HG03159 (cell line): Measurements from ENCODE around the gene PDXK.

Source experiments
- ATAC-seq: cut with Tn5 transposase; IDR thresholded peaks from one replicate; pipeline ENCODE4 v1.9.1; 2021; ENCODE audit warnings: mild to moderate bottlenecking, moderate library complexity; ENCODE audit not compliant: unreplicated experiment

The PDXK gene

GRCh38 chr21:43740497-43741156, 21.7 kb downstream of the PDXK start:
- no peak for ATAC-seq

GRCh38 chr21:43741423-43742096, 22.6 kb downstream of the PDXK start:
- ATAC-seq: no peak

DNA sequence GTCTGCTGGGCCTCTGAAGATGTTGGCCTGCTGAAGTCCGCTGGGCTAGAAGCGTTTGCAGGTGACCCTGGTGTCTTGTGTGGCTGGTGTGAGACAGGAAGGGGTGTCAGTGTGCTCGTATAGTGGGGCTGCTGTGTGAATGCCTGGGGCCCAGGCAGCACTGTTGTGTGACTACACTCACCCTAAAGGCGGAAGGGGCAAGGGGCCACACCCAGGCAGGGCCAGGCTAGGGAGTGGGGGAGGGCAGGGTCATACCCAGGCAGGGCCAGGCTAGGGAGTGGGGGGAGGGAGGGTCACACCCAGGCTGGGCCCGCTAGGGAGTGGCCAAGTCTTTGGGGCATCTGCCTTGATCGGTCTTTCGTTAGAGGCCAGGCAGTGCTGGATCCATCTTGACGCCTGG, 25.0 kb downstream of the PDXK start:
- ATAC-seq: no peak

DNA sequence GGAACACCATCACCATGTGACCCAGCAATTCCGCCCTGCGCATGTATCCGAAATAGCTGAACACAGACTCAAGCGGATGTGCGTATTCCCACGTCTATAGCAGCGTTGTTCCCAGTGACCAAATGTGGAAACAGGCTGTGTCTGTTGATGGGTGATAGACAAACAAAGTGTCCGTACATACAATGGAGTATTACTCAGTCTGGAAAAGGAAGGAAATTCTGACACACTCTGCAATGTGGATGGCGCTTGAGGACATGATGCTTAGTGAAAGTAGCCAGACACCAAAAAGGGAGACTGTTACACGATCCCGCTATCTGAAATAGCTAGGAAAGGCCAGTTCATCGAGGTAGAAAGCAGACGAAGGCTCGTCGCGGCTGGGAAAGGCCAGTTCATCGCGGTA, 25.8 kb downstream of the PDXK start:
- no peak for ATAC-seq

DNA sequence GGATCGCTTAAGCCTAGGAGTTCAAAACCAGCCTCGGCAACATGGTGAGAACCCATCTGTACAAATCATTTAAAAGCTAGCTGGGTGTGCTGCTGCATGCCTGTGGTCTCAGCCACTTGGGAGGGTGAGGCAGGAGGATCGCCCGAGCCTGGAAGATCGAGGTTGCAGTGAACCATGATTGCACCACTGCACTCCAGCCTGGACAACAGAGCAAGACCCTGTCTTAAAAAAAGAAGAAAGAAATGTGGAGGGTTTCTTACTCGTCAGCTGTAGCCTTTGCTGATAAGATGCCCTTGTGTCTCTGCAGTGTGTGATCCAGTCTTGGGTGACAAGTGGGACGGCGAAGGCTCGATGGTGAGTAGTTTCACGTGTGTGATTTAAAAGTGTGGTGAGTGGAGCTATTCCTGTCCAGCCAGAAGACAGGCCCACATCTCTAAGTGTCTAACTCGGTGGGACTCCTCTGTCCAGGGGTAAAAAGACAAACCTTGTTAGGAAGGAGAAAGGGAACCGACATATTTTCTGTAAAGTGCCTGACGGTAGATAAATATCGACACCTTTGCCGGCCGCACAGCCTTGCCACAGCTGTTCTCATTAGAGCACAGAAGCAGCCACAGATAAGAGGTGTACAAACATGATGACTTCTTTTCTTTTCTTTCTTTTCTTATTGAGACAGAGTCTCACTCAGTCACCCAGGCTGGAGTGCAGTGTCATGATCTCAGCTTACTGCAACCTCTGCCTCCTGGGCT, 27.0 kb downstream of the PDXK start:
- no peak for ATAC-seq

DNA sequence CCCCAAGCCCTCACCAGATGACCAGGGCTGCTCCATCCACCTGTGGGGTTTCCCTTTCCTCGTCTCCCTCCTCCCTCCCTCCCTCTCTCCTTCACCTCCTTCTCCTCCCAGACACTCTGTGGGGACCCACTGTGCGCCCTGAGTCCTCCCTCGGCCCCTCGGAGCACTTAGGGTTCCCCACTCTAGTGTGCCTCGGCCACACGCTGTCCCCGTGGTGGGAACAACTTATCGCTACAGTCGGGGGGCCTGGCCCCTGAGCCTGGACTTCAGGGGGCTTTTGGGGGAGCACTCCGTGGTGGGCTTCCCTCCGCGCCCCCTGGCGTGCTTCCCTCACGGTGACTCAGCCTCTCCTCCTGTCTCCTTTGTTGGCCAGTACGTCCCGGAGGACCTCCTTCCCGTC, 29.7 kb downstream of the PDXK start:
- ATAC-seq: no peak

DNA sequence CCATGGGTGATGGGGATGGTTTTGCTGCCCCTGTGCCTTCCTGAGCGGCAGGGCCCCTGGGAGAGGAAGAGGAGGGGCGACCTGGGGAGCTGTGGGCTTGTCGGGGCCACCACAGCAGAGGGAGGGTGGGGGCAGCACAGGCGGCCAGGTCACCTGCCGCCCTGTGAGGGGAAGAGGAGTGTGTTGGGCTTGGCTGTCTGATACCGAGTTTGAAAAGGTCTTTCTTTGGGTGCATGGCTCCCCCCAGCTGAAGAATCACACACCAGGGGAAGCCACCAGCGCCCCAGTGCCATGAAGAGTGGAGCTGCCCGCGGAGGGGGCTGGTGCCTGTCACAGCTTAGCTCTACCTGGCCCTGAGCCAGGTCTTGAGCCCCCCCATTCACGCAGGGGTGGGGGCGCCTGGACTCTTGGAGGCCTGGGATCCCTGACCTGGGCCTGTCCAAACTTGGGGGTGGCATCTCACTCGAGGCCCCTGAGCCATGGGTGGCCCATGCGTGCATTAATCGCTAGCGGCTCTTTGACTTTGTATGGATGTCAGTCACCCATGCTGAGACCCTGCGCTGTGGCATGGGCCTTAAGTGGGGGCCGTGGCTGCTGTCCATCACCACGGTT, 30.8 kb downstream of the PDXK start:
- no peak for ATAC-seq

GRCh38 chr21:43750339-43751033, 31.6 kb downstream of the PDXK start:
- no peak for ATAC-seq

- no peak for ATAC-seq
Measured at GRCh38 chr21:43751955-43752591, 33.1 kb downstream of the PDXK start.

DNA sequence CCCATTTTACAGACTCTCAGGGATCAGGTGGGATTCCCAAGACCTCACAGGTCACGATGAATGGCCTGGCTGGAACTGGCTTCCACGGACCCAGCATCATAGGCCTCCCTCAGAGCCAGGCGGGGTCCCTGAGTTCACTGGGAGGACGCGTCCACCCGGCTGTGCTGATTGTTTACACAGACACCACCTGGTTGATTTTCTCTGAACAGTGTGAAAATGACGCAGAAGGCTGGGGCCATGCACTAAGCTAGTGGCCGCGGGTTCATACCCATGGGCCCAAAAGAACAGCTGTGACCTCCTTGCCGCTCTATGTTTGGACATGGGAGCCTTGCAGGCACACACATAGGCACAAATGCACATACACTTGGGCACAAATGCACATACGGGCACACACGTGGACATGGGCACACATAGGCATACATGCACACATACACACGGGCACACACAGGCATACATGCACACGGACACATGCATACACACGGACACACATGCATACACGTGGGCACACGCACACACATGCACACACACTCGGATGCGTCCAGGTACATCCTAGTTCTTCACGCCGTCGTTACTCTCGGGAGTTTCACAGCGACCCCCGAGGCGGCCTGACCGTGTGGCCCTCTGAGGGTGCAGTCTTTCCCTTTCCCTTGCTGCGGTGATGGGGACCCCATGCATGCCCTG, 34.0 kb downstream of the PDXK start:
- ATAC-seq: no peak

GRCh38 chr21:43753439-43753799, 34.5 kb downstream of the PDXK start:
- no peak for ATAC-seq

GRCh38 chr21:43754948-43755781, 36.2 kb downstream of the PDXK start:
- ATAC-seq: no peak

DNA sequence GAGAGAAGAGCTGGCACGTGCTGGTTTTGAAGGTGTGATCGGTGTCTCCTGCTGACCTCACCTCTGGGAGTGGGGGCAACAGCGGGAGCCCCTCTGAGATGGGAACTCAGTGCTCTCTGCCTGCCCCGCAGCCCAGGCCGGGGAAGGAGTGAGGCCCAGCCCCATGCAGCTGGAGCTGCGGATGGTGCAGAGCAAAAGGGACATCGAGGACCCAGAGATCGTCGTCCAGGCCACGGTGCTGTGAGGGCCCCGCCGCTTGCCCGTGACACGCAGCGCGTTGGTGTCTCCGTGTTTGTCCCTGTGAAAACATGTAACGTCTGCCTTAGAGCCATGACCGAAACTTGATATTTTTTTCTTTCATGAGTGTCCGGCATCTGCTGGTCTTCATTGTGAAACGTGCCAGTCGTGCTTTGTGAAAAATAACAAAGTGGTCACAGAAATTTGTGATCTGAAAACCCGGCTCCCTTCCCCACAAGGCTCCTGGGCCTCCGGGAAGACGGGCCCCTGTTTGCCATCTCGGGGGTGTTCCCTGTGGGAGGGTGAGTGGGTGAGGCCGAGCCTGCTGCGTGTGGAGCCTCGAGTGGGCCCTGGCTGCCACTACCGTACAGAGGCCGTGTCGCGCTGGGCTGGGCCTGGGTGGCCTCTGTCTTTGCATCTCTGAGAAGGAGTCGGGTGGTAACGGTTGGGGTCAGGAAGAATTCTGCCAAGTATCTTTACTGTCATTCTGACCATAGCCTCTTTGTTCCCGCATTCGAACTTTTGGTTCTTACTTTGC, 37.1 kb downstream of the PDXK start:
- ATAC-seq: no peak

- ATAC-seq: no peak
Measured at GRCh38 chr21:43757601-43758000, 38.7 kb downstream of the PDXK start.

DNA sequence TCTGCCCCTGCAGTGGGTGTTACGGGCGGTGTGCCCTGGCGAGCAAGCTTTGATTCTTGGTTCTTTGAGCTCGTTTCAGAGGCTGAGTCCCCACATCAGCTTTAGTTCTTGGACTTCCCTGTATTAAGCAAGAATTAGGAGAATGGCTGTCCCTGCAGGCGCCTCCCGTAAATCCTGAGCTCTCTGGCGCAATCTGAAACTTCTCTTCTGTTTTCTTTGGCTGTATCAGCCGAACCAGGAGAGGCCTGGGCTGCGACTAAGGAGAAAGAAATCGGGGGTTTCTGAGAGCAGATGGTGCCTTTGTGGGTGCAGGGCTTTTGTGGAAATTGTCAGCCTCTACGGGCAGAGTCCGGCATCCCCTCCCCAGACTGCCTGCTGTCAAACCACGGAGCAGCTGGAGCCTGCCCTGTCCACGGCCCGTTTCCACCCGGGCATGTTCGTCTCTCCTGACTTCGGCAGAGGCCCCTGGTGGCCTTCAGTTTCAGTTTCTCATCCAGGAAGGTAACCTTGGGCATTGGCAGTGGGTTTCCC, 39.2 kb downstream of the PDXK start:
- ATAC-seq: no peak

DNA sequence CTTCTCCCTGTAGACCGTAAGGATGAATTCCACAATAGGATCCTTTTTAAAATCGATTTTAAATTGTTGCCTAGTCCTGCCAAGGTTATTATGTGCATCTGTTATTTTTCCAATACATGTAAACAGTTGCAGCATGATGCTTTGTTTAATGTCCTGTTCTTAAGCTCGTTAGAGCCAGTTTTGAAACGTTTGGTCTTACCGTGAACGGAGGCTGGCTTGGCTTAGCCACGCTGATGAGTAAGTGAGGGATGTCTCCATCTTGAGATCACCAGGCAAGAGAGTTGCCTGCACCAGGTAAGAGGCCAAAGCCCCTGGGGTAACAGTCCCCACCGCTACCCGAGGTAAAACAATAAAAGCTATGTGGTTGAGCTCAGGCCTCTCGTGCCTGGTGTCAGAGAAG, 39.9 kb downstream of the PDXK start:
- no peak for ATAC-seq

GRCh38 chr21:43759651-43760050, 40.7 kb downstream of the PDXK start:
- no peak for ATAC-seq

DNA sequence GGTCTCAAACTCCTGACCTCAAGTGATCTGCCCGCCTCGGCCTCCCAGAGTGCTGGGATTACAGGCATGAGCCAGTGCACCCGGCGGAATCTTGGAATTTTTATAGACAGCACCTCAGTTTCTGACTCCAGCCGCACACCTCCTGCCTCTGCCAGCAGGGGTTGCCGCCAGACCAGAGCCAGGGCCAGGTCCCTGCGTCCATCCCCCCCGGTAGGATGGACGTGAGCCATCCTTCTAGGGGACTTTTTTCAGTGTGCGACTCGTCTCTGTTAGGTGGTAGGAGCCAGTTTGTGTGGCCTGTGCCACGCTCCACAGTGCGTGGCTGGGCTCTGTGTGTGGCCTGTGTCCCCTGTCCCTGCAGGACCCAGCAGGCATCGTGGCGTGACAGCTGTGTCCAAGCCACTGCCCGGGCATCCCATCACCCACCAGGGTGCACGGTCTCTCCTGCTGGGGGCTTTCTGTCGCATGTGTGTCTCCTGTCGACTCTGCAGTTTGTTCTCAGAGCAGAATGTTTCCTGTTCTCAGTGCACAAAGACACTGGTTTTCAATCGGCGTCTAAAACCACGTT, 41.5 kb downstream of the PDXK start:
- no peak for ATAC-seq
